AG04450 (cell line): Measurements from ENCODE around the gene ZNF276. TPM values are rescaled to one million over a fixed set of nuclear protein-coding genes. Genes with fewer than 3 reads are reported as not detected.

Experiments
- CTCF ChIA-PET: fragments of 300-600, 350-600 bp; formaldehyde crosslinking; extraction: SDS; loops from one replicate; lab custom pipeline; 2022; ENCODE audit warnings: antibody characterized with exemption, inconsistent platforms; lab: Charles Lee
- POLR2A ChIA-PET: fragments of 350-600 bp; formaldehyde crosslinking; extraction: SDS; loops from one replicate; lab custom pipeline; 2021; ENCODE audit warnings: antibody characterized with exemption, inconsistent platforms; lab: Yijun Ruan, JAX
- DNase-seq: peaks from one replicate; pipeline ENCODE4 v3.0.0-alpha.2; 2011; ENCODE audit warnings: low read depth, low spot score
- H3K27ac ChIP-seq: one replicate; pipeline ENCODE4 v1.5.1; 2012; ENCODE audit warnings: low read depth, low read length, control low read depth
- H3K27me3 ChIP-seq: one replicate; pipeline ENCODE4 v1.6.0; 2012; ENCODE audit warnings: low read length; ENCODE audit not compliant: control insufficient read depth, insufficient read depth
- H3K4me3 ChIP-seq: 2 replicates; pipeline ENCODE4 v1.5.1; 2011; ENCODE audit warnings: mild to moderate bottlenecking, low read depth, low read length, control low read depth
- H3K9me3 ChIP-seq: 2 replicates; pipeline ENCODE4 v1.5.1; 2012; ENCODE audit warnings: low read length; ENCODE audit not compliant: control insufficient read depth, insufficient read depth
- CTCF ChIP-seq: IDR thresholded peaks from 2 replicates; pipeline ENCODE4 v1.5.1; 2011; ENCODE audit warnings: low read depth, low read length, control low read depth, inconsistent platforms
- polyA plus RNA-seq: library from polyadenylated mRNA; depleted of rRNA; stranded (reverse); fragments of >200 nt; gene quantifications from 2 replicates; pipeline ENCODE4 v1.2.3, GENCODE V29; 2011

Gene ZNF276
- polyA plus RNA-seq, 1 experiment = 5.0 TPM

DNA sequence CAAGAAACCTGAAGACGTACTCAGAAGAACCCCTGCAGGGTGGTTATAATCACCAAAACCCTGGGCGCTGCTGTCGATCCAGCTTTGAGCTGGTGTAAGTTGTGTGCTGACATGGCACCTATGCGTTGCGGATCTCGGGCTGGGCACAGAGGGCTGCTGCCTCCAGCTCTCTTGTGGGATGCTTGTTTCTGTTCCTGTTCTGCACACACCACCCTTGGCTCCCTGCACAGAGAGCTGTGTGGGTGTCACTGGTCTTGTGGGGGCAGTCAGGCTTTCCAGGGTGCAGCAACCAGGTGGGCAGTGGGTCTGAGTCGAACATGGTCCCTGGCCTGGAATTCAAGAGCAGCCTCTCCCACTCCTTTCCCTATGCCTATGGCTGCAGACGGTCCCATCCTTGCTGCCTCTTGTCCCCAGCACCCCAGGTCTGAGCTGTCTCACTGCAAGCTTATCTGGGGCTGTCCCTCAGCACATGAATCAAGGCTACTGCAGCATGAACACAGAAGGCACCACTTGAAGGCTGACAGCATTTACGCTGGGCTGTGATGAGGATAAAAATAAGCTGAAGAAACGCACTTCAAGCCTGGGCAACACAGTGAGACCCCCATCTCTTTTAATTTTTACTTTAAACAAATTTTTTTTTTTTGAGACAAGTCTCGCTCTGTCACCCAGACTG, 20.1 kb downstream of the ZNF276 start:
- ChIA-PET CTCF (interaction anchor here (1.0 kb wide), 1 partner anchor 35 kb away, joined by 4 read pairs; no protein-coding TSS in a partner anchor), POLR2A (no interaction called here)
- Histone ChIP-seq H3K27me3 (no peaks in the 10 kb centered on the region), H3K9me3 (no peaks in the 10 kb centered on the region; the same call in 1 of the 2 replicates), H3K4me3 (no peak overlapping the region), H3K27ac (no peak overlapping the region)
- TF ChIP-seq CTCF = no peak
- DNase-seq = no peak

DNA sequence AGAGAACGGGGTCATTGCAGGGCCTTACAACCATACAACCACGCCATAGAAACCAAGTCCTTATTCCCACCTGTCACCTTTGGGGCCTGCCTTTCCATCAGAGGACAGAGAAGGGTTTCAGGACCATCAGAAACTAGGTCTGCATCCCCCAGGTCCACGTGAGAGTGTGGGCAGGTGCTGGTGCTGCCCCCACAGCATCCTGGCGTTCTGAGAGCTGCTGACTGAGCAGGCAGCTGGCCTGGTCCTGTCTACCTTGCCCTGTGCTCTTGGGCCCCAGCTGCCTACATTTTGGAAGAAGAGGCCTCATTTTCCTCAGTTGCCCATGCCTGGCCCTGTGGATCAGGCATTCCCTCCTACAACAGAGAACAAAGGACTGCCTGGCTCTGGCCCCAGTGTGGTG, 21.6 kb downstream of the ZNF276 start:
- no peaks in the 10 kb centered on the region for H3K27me3 ChIP-seq
- no peak overlapping the region for H3K4me3 ChIP-seq
- ChIA-PET POLR2A (interaction anchor here (0.6 to 0.9 kb wide), 2 partner anchors 37 to 62 kb away, joined by 3 to 5 read pairs; no protein-coding TSS in a partner anchor), CTCF (interaction anchor here (0.7 to 1.0 kb wide), 2 partner anchors 19 to 37 kb away, joined by 4 read pairs; no protein-coding TSS in a partner anchor)
- no peak for DNase-seq
- H3K9me3 ChIP-seq = no peaks in the 10 kb centered on the region; the same call in 1 of the 2 replicates
- H3K27ac ChIP-seq = no peak overlapping the region
- TF ChIP-seq CTCF = no peak

DNA sequence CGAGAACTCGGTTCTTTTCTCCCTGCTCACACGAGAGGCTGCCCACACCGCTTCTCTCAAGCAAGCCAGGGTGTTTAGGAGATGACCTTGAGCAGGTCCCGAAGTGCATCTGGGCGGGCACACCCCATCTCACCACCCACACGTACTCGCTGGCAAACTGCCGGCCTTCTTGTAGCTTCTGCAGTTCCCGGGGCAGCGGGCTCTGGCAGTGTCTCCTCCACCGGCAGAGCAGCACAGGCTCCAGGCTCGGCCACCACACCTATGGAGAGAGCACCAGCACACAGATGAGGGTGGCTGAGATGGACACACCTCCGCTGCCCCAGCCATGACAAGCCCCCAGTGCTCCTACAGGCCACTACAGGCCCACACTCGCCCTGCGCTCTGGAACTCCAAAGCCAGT, 23.5 kb downstream of the ZNF276 start:
- no peak for TF ChIP-seq CTCF
- ChIA-PET POLR2A (interaction anchor here (0.6 kb wide), 1 partner anchor 154 kb away, joined by 3 read pairs; no protein-coding TSS in a partner anchor), CTCF (no interaction called here)
- no peaks in the 10 kb centered on the region for H3K27me3 ChIP-seq
- H3K9me3 ChIP-seq = no peaks in the 10 kb centered on the region
- H3K27ac ChIP-seq = no peak overlapping the region
- no peak overlapping the region for H3K4me3 ChIP-seq
- no peak for DNase-seq

GRCh38 chr16:89746043-89746442, 24.7 kb downstream of the ZNF276 start:
- no peak overlapping the region for H3K4me3 ChIP-seq
- H3K9me3 ChIP-seq = no peaks in the 10 kb centered on the region
- ChIA-PET CTCF (interaction anchor here (1.3 to 1.5 kb wide), 2 partner anchors 46 to 115 kb away, joined by 4 read pairs; no protein-coding TSS in a partner anchor), POLR2A (no interaction called here)
- no peak overlapping the region for H3K27ac ChIP-seq
- no peak for DNase-seq
- no peaks in the 10 kb centered on the region for H3K27me3 ChIP-seq
- TF ChIP-seq CTCF = no peak

- no peak for TF ChIP-seq CTCF
- CTCF ChIA-PET = no interaction called here
- no peaks in the 10 kb centered on the region for H3K9me3 ChIP-seq
- H3K27me3 ChIP-seq = no peaks in the 10 kb centered on the region
- no peak overlapping the region for H3K27ac ChIP-seq
- no peak for DNase-seq
- H3K4me3 ChIP-seq = no peak overlapping the region
- POLR2A ChIA-PET = no interaction called here
Measured at GRCh38 chr16:89748076-89748475, 26.7 kb downstream of the ZNF276 start.
